C4-2B (cell line): ENCODE data around the gene SYT8.

ENCODE experiments used
- ZFX ChIP-seq: fragments of 450-650 bp; IDR thresholded peaks from 2 replicates; pipeline ENCODE4 v1.6.1; 2017
- TF ChIP-seq, protein P1 (sequence below): fragments of 450-650 bp; conservative IDR thresholded peaks from 2 replicates; pipeline ENCODE4 v1.5.1; 2017; ENCODE audit warnings: mild to moderate bottlenecking

DNA sequence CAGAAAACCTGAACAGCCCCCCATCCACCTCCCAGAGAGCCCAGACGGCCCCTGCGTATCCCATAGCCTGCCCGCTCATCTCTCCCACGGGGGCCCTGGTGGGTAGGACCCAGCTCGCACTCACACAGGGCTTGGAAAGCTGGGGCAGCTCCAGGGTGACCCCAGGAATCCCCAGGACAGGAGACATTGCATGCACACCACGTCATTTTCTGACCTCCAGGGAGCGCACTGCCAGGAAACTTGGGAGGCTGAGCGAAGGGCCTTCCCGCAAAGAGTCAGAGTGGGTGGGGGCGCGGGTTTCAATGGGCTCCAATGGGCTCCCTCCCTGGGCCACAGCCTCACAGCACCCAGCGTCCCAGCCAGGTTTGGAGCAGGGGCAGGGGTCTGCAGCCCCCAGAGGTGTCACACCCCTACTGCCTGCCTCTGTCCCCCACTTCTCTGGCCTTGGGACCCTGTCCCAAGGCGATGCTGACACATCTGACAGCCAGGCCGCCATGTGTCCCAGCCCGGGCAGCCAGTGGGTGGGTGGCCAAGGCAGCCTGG, 8.2 kb upstream of the SYT8 start:
- TF ChIP-seq, protein P1, sequence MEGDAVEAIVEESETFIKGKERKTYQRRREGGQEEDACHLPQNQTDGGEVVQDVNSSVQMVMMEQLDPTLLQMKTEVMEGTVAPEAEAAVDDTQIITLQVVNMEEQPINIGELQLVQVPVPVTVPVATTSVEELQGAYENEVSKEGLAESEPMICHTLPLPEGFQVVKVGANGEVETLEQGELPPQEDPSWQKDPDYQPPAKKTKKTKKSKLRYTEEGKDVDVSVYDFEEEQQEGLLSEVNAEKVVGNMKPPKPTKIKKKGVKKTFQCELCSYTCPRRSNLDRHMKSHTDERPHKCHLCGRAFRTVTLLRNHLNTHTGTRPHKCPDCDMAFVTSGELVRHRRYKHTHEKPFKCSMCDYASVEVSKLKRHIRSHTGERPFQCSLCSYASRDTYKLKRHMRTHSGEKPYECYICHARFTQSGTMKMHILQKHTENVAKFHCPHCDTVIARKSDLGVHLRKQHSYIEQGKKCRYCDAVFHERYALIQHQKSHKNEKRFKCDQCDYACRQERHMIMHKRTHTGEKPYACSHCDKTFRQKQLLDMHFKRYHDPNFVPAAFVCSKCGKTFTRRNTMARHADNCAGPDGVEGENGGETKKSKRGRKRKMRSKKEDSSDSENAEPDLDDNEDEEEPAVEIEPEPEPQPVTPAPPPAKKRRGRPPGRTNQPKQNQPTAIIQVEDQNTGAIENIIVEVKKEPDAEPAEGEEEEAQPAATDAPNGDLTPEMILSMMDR = peak; percentile 19
- no peak for TF ChIP-seq ZFX
